Fibroblast of villous mesenchyme (primary cell): ENCODE measurements around the gene ADGRB3. TPM values are rescaled to one million over a fixed set of nuclear protein-coding genes. Genes with fewer than 3 reads are reported as not detected.
"Not testable (repeated sequence)": the region's sequence is repeated elsewhere in the genome, so short reads cannot be mapped to it uniquely, and the experiment has no call there.

Source experiments
- DNase-seq: peaks from one replicate; pipeline ENCODE4 v3.0.0-alpha.2; 2010; ENCODE audit warnings: low read depth
- H3K4me3 ChIP-seq: 2 replicates; pipeline ENCODE4 v1.5.1; 2011; ENCODE audit warnings: low read depth, mild to moderate bottlenecking, low read length
- small RNA-seq: library from RNA; depleted of rRNA; stranded (forward); fragments of <200 nt; gene quantifications from one replicate; pipeline ENCODE3, GENCODE V24; 2012
- total RNA-seq: library from RNA; depleted of rRNA; stranded (reverse); fragments of >200 nt; gene quantifications from 2 replicates; pipeline ENCODE4 v1.2.3, GENCODE V29; 2012
- TF ChIP-seq, protein P1 (sequence below): IDR thresholded peaks from 2 replicates; pipeline ENCODE4 v1.5.1; 2012; ENCODE audit warnings: low read depth, mild to moderate bottlenecking, low read length; ENCODE audit not compliant: insufficient read depth

Gene ADGRB3
- total RNA-seq, 1 donor, result under 0.01 TPM

DNA sequence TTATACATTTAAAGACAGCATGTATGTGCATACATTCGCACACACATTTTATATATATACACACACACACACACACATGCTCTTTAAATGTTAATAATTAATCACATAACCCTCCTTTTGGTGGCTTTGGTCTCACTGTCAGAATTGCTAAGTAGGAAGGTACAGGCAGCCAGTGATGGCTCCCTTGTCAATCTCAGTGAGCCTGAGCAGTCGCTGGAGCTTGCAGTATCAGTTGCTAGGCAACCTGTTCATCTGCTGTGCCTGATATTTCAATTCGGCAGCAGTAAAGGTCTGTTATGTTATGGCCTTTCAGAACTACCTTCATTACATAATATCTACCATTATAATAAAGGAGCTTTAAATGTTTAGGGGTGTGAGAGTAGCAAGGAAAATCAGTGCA lies 787.4 kb downstream of the ADGRB3 start:
- TF ChIP-seq, protein P1, sequence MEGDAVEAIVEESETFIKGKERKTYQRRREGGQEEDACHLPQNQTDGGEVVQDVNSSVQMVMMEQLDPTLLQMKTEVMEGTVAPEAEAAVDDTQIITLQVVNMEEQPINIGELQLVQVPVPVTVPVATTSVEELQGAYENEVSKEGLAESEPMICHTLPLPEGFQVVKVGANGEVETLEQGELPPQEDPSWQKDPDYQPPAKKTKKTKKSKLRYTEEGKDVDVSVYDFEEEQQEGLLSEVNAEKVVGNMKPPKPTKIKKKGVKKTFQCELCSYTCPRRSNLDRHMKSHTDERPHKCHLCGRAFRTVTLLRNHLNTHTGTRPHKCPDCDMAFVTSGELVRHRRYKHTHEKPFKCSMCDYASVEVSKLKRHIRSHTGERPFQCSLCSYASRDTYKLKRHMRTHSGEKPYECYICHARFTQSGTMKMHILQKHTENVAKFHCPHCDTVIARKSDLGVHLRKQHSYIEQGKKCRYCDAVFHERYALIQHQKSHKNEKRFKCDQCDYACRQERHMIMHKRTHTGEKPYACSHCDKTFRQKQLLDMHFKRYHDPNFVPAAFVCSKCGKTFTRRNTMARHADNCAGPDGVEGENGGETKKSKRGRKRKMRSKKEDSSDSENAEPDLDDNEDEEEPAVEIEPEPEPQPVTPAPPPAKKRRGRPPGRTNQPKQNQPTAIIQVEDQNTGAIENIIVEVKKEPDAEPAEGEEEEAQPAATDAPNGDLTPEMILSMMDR, result no peak
- H3K4me3 ChIP-seq, result no peak overlapping the region
- DNase-seq, result no peak

DNA sequence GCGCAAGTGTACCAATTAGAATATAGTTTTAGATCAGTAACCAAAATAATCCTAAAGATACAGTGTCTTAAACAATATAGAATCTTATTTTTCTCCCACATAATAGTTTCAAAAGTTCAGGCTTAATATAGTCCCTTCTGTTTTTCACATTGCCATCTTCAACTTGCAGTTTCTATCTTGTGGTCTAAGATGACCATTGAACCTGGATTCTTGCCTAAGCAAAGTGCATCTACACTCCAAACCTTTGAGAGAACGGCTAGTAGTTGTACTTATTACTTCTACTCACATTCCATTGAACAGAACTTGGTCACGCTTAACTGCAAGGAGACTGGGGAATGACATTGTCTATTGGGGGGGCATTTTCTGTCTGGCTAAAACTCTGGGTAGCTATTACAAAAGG lies 788.7 kb downstream of the ADGRB3 start:
- H3K4me3 ChIP-seq, result no peak overlapping the region
- TF ChIP-seq, protein P1, result no peak
- no peak for DNase-seq

DNA sequence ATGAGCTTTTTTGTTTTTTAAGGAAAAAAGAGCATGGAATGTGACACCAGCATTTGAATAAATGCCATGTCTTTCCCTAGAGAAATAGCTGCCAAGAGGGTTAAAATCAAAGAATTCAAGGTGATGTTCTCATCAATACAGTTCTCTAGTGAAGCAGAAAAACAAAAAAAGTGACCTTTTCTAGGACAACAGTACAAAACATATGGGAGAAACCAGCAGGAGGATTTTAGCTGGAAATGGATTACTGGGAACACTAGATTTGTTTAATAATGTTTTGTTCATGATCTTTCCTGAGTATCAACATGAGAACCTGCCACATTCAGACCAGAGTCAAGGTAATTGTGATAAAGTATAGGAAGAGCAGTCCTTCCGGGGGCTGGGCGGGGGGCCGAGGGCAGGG lies 789.5 kb downstream of the ADGRB3 start:
- no peak for DNase-seq
- TF ChIP-seq, protein P1, result no peak
- no peak overlapping the region for H3K4me3 ChIP-seq

DNA sequence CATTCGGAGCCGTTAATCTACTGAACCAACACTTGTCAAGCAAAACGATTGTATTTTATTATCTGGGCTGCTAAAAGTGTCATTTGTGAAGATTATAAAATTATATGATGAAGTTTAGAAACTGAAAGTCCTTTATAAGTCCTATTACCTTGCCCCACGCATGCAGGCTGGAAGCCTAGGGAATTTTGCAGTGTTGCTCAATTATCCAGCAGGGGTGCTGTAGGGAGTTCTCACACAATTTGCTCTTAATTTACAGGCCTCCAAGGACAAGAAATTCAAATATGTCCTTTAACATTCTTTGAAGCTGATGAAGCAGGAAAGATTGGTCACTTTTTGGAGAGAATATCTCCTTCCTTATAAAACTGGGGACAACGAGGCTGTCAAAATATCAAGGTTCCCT lies 792.8 kb downstream of the ADGRB3 start:
- TF ChIP-seq, protein P1, result no peak
- no peak overlapping the region for H3K4me3 ChIP-seq
- DNase-seq, result no peak

DNA sequence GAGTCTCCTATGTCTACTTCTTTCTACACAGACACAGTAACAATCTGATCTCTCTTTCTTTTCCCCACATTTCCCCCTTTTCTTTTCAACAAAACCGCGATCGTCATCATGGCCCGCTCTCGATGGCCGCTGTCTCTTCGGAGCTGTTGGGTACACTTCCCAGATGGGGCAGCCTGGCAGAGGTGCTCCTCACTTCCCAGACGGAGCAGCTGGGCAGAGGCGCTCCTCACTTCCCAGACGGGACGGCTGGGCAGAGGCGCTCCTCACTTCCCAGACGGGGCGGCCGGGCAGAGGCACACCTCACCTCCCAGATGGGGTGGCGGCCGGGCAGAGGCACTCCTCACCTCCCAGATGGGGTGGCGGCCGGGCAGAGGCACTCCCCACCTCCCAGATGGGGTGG lies 797.1 kb downstream of the ADGRB3 start:
- DNase-seq, H3K4me3 ChIP-seq: not testable (repeated sequence)

DNA sequence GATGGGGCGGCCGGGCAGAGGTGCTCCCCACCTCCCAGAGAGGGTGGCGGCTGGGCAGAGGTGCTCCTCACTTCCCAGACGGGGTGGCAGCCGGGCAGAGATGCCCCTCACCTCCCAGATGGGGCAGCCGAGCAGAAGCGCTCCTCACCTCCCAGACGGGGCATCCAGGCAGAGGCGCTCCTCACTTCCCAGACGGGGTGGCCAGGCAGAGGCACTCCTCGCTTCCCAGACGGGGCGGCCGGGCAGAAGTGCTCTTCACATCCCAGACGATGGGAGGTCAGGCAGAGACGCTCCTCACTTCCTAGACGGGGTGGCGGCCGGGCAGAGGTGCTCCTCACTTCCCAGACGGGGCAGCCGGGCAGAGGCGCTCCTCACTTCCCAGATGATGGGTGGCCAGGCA lies 798.0 kb downstream of the ADGRB3 start:
- not testable (repeated sequence) for DNase-seq, H3K4me3 ChIP-seq

DNA sequence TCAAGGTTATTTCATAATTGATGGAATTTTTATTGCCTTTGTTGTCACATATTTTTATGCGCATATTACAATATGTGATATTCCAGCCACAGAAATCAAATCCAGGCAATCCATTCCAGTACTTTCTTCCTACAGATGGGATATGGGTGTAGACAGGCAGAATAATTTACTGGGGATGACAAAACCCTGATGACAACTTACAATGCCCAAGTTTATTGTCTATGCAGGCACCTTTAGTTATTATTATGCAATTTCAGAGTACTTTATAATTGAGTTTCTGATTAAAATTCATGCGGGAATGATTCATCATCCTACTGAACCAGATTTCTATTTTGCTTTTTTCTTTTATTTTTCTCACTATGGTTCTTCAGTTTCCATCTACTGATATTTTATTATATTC lies 803.0 kb downstream of the ADGRB3 start:
- TF ChIP-seq, protein P1, result no peak
- DNase-seq, result no peak
- H3K4me3 ChIP-seq, result no peak overlapping the region

Small RNAs within 50 kb of the gene (small RNA-seq; reads per million reads assigned to genes)
- gene AL606923.1, result not detected
